HG03066 (cell line): ENCODE data around the gene ITGBL1.

Experiments
- ATAC-seq: cut with Tn5 transposase; IDR thresholded peaks from one replicate; pipeline ENCODE4 v1.9.1; 2021; ENCODE audit warnings: low read depth; ENCODE audit not compliant: unreplicated experiment

The ITGBL1 gene

DNA sequence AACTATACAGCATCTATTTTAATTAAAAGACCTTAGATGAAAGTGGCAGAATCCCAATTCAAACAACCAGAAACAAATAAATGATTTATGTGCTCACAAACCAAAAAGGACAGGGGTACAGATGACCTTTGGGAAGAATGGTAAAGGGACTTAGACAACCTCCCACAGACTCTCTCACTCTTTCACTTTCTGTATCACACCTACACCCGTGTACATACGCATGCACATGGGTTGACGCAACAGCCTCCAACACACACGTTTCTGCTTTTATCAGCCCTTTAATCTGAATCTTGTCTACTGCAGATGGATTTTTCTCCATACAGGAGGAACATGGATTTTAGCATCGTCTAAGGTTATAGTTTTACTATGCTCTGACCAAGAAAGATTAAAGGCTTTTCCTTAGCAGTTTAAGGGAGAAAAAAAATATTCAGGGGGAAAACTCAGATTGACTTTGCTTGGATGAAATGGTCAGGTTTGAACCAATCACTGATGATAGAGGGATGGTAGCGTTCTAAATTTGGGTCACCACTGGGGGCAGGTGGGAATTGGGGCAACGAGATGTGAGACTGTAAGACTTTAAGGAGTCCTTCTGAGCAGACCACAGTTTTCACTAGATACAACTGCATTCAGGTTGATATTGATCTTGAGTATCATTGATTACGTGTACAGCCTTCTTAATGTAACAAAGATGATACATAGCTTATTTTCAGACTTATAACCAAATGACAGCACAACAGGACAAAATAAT, 166.1 kb downstream of the ITGBL1 start:
- no peak for ATAC-seq

GRCh38 chr13:101621099-101621498, 168.6 kb downstream of the ITGBL1 start:
- ATAC-seq, result no peak

DNA sequence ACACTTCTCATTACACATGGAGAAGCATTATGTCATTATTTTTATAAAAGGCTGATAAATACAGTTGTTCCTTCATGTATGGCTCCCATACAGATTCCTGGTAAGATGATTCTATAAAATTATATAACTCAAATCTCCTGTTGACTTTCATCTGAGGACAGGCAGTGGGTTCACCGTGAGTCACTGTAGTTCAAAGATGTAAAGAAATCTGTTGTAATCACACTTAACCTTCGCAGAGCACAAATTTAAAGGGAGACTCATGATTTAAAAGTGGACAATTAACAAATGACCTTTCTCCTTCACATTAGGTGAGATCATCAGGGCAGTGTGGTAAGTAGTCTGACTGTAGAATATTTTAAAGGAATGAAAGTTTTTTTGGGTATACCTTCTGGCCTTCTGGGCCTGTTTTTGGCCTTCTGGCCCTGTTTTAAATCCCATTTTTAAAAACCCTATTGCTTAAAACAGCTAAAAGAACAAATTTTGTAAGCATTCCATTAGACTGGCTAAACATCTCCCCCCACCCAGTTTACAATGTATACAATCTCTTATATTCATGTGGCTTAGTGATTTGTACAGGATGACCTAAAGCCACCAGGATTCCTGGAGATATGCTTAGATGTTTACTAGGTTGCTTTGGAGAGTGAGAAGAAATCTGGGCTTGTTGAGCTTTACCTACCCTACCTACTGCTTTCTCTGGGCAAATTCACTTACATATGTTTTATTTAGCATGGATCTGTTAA, 171.2 kb downstream of the ITGBL1 start:
- ATAC-seq, result no peak

GRCh38 chr13:101624210-101624922, 171.9 kb downstream of the ITGBL1 start:
- ATAC-seq, result no peak

DNA sequence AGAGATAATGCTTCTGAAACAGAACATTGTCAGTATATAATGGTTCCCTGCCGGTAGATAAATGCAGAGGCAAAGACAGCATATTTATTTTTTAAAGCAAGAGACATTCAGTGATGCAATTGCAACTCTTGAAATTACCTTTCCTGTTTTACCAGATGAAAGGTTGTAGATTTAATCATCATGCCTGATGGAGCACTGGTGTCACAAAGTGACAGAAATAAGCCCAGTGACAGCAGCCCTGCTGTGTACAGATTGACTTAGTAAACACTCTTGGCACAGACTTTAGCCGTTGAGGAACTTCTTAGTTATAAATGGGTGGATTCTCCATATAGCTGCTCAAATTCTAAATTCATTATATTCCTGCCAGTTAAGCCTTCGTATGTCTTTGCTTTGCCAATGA, 172.5 kb downstream of the ITGBL1 start:
- no peak for ATAC-seq

DNA sequence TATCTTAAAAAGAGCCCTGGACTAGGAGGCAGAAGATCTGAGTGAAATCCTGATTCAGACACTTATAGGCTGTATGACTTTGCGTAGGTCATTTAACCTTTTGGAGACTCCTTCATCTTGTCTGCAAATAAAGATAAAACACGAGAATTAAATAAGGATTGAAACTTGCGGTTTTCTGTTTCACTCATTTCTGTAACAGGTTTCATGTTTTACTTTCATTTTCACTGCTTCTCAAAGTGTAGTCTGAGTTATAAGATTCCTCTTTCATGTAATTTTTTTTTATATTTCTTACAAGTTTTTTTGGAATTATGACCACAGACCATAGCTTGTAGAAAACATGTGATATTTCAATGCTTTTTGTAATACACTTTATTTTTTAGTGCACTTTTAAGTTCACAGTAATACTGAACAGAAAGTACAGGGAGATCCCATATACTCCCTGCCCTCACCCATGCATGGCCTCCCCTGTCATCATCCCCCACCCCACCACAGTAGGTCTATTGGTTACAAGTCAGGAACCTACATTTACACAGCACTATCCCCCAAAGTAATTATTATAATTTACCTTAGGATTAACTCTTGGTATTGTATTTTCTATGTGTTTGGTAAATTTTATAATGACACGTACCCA, 174.6 kb downstream of the ITGBL1 start:
- peak; percentile 90 for ATAC-seq

DNA sequence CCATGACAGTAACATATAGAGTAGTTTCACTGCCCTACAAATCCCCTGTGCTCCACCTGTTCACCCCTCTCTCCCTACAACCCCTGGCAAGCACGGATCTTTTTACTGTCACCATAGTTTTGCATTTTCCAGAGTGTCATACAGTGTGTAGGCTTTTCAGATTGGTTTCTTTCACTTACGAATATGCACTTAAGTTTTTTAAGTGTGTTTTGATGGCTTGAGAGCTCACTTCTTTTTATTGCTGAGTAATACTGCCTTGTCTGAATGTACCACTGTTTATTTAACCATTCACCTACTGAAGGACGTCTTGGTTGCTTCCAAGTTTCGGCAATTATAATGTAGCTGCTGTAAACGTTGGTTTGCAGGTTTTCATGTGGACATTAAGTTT, 175.1 kb downstream of the ITGBL1 start:
- peak; percentile 37 for ATAC-seq

- ATAC-seq, result no peak
Measured at GRCh38 chr13:101628900-101629299, 176.4 kb downstream of the ITGBL1 start.

DNA sequence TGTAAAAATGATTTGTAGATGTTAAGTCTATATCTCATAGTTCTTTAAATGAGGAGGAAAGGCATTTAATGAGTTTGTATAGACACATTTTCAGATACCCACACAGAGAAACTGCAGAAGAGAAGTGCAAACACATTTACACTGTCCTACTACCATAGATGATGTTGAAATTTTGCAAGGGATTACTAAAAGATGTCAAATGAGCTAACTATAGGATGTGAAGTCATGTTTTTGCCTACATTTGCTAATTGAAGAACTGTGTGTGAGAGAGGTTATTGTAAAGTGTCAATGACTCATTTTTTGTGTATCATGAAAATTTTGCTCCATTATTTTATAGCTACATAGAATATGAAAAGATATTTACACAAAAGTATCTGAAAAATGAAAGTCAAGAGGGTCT, 178.9 kb downstream of the ITGBL1 start:
- no peak for ATAC-seq

DNA sequence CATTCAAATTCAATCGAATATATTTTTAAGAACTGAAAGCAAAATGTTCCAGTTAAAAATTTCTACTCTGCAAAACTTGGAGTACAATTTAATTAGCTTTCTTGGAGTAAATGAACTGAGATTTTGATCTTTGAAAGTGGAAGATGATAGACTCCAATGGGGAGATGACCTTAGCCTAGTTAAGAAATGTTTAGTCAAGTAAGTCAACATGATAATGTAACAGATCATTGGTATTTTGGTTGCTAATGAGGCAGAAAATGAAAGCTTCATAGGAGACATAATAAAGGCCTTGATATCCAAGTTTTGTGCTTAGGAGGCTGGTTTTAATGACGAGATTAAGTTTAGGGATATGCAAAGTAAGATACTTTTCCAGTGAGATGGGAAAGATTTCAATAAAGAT, 181.7 kb downstream of the ITGBL1 start:
- no peak for ATAC-seq

DNA sequence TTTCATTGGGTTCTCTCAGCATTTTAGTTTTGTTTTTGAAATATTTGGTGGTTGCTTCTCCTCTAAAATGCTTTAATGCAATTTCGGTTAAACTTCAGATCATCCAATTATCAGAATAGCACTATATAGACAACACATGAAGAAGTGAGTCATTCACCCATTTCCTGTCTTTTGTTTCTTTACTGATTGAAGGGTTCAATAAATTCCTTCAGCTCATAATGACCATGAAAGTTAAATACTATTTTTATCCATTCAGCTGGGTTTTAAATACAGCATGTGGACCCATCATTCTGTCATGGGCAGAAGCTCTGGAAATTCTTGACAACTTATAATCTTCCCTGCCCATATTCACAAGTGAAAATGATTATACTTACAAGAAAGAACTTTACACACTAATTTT, 187.2 kb downstream of the ITGBL1 start:
- ATAC-seq, result no peak

DNA sequence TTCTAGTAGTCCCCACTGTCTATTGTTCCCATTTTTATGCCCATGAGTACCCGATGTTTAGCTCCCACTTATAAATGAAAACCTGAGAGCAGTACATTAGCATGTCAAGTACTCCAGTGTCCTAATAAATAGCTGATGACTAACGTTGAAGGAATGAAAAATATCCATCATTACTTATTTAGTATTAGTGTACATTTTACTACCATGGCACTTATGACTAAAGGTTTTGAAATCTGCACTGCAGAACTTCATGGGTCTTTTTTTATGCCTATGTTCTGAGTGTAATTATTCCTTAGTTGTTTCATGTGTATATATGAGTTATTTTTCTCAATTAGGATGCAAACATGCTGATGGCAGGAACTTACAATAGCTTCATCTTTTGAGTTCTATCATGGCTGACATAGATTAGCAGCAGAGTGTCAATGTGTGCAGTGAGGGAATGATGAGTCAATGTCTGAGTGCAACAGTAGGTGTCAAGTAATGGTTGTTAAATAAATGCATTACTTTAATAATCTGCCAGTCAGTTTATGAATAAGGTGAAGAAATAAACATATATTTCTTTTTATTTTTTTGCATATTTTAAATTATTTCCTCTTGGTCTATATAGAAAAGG, 188.4 kb downstream of the ITGBL1 start:
- ATAC-seq, result no peak

- no peak for ATAC-seq
Measured at GRCh38 chr13:101645871-101646270, 193.4 kb downstream of the ITGBL1 start.

DNA sequence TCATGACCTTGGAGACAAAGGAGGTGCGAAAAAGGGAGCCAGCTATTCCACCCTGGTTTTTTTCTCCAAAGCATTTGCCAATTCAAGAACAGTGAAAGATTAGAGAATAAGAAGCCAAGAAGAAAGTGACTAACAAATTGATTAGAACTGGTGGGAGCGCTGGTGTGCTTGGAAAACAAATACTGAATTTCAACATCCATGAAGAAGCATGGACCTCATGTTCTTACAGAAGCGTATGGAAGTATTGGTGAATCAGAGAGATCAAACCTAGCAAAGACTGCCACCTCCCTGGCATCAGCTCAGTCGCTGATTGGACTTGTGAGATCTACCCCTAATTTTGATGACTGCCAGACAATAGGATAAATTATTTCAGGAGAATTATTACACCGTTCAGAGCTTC, 195.3 kb downstream of the ITGBL1 start:
- ATAC-seq, result no peak

GRCh38 chr13:101648766-101649487, 196.5 kb downstream of the ITGBL1 start:
- ATAC-seq, result no peak

DNA sequence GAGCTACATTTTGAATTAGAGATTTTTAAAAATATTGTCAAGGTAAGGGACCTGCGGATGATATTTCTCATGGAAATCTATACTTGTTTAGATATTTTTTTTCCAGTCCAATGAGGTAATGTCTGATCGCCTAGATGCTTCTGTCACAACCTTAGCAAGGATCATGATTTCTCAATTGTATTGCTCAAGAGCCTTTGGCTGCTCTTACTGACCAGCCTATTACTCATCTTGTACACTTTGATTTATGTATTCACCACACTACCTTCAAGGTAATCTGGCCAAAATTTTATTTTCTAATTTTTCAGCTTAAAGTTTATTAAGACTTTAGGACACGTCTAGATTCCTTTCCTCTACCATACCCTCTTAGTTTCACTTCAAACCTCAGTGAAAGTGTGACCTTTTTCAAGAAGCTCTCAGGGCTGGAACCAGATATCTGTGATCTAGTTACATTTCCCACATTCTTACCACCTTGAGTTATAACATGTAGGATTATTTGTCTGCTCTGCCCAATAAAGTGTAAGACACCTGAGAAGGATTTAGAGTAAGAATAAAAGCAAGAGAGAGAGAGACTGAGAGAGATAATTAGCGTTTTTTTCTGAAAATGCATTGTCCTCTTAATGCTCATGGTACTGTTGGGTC, 197.1 kb downstream of the ITGBL1 start:
- ATAC-seq, result no peak

DNA sequence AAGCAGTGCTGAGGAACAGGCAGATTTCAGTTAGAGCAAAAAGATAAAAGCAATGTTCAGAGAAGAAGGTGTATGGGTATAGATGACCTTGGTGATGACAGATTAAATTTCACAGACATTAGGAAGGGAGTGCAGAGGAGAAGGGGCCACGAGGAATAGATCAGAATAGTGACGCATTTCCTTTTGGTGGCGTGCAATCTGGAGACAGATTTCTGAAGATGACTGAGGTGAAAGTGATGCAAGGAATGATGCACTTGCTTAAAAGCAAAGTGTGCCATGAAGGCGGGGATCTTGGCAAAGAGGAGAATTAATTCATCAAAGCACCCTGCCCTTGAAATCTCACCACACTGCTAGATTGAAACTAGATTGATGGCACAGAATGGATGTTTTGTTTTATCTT, 202.4 kb downstream of the ITGBL1 start:
- no peak for ATAC-seq

GRCh38 chr13:101655435-101655834, 203.0 kb downstream of the ITGBL1 start:
- peak; percentile 75 for ATAC-seq

- ATAC-seq, result no peak
Measured at GRCh38 chr13:101660711-101661110, 208.2 kb downstream of the ITGBL1 start.

DNA sequence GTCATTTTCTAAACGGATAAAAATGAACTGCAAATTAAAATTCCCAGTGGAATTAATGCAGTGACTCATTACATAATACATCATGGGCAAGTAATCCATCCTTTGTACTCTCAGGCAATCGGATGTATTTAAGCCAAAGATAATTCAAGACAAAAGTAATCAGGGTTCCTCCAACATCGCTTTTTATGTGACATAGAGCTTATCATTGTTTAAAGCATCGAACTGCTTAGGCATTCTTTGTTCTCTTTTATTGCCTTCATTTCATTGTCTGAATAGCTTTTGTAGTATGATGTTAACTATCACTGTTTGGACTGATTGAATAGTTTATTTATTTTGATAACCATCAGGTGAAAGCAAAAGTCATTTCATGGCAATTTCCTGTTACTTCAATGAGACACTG, 209.4 kb downstream of the ITGBL1 start:
- ATAC-seq, result no peak
